OCI-LY1 (cell line): Measurements from ENCODE around the gene BCL2.

Experiments
- EZH2 ChIP-seq: fragments of 200-600 bp; sonication (generic), shearing (Covaris generic); IDR thresholded peaks from 2 replicates; pipeline ENCODE4 v1.8.0; 2017; ENCODE audit warnings: borderline replicate concordance, mixed run types, mild to moderate bottlenecking, antibody characterized with exemption, low read length, moderate library complexity, mixed read lengths
- TF ChIP-seq, protein P1 (sequence below): fragments of 200-600 bp; sonication (generic), shearing (Covaris generic); IDR thresholded peaks from 2 replicates; pipeline ENCODE4 v1.5.1; 2017; ENCODE audit warnings: mild to moderate bottlenecking, antibody characterized with exemption, low read length, moderate library complexity, mixed read lengths

DNA sequence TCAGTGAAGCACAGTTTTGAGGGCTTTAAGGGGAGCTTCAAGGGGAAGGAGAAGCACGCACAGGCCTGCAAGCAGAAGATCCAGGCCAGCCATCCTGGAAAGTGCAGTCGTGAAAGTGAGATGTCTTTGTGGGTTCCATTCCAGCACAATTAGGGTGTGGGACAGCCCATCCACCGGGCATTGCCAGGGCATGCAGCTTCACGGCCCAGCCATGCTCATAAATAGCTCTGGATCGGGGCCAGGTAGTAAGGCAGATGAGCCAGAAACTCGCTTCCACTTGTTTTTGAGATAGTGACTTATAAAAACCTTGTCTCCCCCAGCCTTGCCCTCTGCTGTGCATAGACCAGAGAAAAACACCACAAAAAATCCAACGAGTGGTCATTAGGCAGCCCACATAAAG lies 26.5 kb upstream of the BCL2 start:
- TF ChIP-seq, protein P1, sequence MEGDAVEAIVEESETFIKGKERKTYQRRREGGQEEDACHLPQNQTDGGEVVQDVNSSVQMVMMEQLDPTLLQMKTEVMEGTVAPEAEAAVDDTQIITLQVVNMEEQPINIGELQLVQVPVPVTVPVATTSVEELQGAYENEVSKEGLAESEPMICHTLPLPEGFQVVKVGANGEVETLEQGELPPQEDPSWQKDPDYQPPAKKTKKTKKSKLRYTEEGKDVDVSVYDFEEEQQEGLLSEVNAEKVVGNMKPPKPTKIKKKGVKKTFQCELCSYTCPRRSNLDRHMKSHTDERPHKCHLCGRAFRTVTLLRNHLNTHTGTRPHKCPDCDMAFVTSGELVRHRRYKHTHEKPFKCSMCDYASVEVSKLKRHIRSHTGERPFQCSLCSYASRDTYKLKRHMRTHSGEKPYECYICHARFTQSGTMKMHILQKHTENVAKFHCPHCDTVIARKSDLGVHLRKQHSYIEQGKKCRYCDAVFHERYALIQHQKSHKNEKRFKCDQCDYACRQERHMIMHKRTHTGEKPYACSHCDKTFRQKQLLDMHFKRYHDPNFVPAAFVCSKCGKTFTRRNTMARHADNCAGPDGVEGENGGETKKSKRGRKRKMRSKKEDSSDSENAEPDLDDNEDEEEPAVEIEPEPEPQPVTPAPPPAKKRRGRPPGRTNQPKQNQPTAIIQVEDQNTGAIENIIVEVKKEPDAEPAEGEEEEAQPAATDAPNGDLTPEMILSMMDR: no peak
- TF ChIP-seq EZH2: no peak
